HG02588 (cell line): Measurements from ENCODE around the gene CETP.

Experiments
- ATAC-seq: cut with Tn5 transposase; IDR thresholded peaks from one replicate; pipeline ENCODE4 v1.9.1; 2021; ENCODE audit warnings: mild to moderate bottlenecking, moderate library complexity; ENCODE audit not compliant: unreplicated experiment

CETP gene

GRCh38 chr16:57016831-57017230 lies 55.1 kb downstream of the CETP start:
- no peak for ATAC-seq

GRCh38 chr16:57017251-57017650 lies 55.5 kb downstream of the CETP start:
- no peak for ATAC-seq

- no peak for ATAC-seq
Observed at GRCh38 chr16:57019746-57020145, 58.0 kb downstream of the CETP start.

DNA sequence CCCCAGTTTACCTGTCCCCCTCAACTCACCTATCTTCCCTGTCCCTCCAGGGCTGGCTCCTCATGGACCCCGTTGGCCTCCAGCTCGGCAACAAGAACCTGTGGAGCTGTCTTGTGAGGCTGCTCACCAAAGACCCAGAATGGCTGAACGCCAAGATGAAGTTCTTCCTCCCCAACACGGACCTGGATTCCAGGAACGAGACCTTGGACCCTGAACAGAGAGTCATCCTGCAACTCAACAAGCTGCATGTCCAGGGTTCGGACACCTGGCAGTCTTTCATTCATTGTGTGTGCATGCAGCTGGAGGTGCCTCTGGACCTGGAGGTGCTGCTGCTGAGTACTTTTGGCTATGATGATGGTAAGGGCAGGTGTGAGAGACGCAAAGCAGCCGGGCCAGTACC lies 58.9 kb downstream of the CETP start:
- no peak for ATAC-seq

DNA sequence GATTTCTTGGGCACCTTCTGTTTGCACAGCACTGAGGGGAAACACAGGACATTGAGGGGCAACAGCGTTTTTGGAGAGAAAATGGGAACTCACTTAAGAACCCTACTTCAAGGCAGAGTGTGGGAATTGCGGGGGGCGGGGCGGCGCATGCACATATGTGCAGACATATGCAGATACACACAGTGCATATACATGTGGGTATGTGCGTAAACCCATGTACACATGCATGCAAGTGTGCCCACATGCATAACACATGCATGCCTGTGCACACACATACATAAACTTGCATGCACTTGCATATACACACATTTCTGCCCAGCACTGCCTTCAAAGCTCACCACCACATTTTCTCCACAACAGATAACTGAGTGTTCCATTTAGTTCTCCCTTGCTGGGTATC lies 60.0 kb downstream of the CETP start:
- no peak for ATAC-seq

- no peak for ATAC-seq
Observed at GRCh38 chr16:57022445-57022844, 60.7 kb downstream of the CETP start.

- ATAC-seq: no peak
Observed at GRCh38 chr16:57023541-57024249, 61.9 kb downstream of the CETP start.

DNA sequence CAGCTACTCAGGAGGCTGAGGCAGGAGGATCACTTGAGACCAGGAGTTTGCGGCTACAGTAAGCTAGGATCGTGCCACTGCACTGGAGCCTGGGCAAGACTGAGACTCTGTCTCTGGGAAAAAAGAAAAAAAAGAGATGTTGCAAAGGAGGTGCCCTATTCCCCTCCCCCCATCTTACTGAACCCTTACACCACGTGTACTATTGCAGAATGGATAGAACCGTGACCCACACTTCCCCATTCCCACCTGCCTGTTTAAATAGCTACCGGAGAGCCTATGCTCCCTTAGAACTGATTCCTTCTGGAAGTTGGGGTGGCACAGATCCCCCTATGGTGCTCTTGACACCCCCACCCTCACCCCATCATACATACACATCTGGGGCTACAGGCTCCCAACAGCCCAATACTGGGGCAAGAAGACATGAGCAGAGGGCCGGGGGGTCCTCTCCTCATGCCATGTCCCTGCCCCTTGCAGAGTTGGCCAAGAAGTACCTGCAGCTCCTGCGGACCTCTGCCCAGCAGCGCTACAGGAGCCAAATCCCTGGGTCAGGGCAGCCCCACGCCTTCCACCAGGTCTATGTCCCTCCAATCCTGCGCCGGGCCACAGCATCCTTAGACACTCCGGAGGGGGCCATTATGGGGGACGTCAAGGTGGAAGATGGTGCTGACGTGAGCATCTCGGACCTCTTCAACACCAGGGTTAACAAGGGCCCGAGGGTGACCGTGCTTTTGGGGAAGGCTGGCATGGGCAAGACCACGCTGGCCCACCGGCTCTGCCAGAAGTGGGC lies 63.3 kb downstream of the CETP start:
- no peak for ATAC-seq

DNA sequence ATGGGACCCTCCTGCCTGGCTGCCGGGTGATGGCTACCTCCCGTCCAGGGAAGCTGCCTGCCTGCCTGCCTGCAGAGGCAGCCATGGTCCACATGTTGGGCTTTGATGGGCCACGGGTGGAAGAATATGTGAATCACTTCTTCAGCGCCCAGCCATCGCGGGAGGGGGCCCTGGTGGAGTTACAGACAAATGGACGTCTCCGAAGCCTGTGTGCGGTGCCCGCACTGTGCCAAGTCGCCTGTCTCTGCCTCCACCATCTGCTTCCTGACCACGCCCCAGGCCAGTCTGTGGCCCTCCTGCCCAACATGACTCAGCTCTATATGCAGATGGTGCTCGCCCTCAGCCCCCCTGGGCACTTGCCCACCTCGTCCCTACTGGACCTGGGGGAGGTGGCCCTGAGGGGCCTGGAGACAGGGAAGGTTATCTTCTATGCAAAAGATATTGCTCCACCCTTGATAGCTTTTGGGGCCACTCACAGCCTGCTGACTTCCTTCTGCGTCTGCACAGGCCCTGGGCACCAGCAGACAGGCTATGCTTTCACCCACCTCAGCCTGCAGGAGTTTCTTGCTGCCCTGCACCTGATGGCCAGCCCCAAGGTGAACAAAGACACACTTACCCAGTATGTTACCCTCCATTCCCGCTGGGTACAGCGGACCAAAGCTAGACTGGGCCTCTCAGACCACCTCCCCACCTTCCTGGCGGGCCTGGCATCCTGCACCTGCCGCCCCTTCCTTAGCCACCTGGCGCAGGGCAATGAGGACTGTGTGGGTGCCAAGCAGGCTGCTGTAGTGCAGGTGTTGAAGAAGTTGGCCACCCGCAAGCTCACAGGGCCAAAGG lies 64.4 kb downstream of the CETP start:
- no peak for ATAC-seq

GRCh38 chr16:57026778-57027062 lies 65.0 kb downstream of the CETP start:
- no peak for ATAC-seq

DNA sequence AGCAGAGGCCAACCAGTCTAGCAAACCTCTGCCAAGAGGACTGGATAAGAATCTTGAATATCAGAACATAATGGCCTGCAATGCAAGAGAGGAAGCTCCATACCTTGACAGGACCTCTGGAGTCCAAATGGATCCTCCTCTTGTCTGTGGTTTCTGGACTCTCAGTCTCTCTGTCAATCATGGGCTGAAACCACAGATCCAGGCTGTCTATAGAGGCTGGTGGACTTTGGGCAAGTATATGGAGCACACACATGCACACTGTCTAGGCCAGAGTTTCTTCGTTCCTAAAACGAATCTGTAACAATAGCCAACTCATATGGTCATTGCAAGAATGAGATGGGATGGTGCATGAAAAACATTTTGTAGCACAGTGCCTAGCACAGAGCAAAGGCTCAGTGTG lies 65.3 kb downstream of the CETP start:
- ATAC-seq: no peak

DNA sequence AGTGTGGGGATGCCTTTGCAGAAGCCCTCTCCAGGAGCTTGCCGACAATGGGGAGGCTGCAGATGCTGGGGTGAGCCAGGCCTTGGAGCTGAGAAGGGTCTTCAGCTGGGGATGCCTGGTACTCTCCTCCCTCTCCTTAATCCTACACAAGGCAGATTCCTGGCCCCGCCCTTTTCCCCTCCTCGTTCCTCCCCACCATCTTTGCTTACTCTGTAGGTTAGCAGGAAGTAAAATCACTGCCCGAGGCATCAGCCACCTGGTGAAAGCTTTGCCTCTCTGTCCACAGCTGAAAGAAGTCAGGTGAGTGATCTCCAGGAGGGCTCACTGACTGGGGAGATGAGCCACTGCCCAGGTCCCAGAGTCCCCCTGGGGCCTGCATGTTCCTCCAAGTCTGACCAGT lies 66.3 kb downstream of the CETP start:
- ATAC-seq: no peak

- no peak for ATAC-seq
Observed at GRCh38 chr16:57029161-57030160, 67.7 kb downstream of the CETP start.

DNA sequence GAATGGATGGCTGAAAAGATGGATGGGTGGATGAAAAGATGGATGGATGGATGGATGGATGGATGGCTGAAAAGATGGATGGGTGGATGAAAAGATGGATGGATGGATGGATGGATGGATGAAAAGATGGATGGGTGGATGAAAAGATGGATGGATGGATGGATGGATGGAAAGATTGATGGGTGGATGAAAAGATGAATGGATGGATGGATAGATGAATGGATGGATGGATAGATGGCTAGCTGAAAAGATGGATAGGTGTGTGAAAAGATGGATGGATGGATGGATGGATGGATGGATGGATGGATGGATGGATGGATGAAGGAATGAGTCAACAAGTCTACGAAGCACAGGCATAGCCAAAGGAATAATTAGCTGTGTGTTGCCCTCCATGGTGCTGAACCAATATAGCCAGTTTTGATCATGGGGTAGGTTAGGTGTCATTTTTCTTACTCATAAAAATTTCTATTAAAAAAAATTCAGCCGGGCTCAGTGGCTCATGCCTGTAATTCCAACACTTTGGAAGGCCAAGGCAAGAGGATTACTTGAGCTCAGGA lies 68.7 kb downstream of the CETP start:
- ATAC-seq: no peak

- ATAC-seq: no peak
Observed at GRCh38 chr16:57031156-57031555, 69.4 kb downstream of the CETP start.

GRCh38 chr16:57032346-57032745 lies 70.6 kb downstream of the CETP start:
- ATAC-seq: no peak

DNA sequence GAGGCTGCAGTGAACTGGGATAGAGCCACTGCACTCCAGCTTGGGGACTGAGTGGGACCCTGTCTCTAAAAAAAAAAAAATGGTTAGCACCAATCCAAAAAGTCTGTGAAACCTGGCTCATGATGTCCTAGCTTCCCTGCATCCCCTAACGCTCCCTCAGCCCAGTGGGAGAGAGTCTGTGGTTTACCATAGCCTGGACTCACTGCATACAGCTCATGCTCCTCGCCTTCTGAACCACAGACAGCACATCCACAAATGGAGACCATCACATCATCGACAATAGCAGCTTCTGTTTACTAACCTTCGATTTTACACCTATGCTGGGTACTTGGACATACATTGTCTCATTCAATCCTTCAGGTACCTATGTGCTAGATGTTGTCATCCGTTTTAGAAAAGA lies 71.2 kb downstream of the CETP start:
- no peak for ATAC-seq
